HG03060 (cell line): ENCODE results near the gene ZBTB7A.
"Not testable (repeated sequence)": the region's sequence is repeated elsewhere in the genome, so short reads cannot be mapped to it uniquely, and the experiment has no call there.

Experiments used
- ATAC-seq: cut with Tn5 transposase; IDR thresholded peaks from one replicate; pipeline ENCODE4 v1.9.1; 2021; ENCODE audit warnings: low read depth, moderate number of reproducible peaks; ENCODE audit not compliant: unreplicated experiment

The ZBTB7A gene

DNA sequence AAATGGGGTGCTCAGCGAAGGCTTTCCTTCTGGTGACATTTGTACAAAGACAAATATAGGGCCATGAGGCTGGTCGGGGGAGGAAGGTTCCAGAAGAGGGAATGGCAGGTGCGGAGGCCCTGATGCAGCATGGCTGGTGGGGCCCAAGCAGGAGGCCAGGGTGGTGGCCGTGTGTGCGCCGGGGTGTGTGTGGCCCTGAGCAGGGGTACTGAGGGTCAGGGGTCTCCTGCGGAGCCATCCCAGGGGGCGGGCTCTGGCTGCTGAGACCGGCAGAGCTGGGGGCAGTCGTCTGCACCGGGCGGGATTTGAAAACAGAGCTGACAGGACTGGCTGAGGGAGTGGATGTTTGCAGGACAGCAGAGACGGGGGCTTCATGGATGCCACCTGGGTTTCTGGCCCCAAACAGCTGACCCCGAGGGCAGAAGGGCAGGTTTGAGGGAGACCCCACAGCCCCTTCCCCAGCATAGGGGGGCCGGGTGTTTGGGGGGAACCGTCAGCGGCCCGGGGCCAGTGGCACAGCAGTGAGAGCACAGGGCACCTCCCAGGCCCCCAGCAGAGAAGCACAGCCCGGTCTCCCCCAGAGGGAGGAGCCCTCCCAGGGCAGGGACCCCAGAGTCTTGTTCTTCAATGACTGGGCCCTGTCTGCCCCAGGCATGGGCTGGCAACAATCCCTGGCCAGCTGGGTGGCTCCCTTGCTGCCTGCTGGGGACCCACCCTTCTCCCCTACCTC lies 47.8 kb downstream of the ZBTB7A start:
- no peak for ATAC-seq

GRCh38 chr19:4018140-4018613 lies 48.5 kb downstream of the ZBTB7A start:
- no peak for ATAC-seq

DNA sequence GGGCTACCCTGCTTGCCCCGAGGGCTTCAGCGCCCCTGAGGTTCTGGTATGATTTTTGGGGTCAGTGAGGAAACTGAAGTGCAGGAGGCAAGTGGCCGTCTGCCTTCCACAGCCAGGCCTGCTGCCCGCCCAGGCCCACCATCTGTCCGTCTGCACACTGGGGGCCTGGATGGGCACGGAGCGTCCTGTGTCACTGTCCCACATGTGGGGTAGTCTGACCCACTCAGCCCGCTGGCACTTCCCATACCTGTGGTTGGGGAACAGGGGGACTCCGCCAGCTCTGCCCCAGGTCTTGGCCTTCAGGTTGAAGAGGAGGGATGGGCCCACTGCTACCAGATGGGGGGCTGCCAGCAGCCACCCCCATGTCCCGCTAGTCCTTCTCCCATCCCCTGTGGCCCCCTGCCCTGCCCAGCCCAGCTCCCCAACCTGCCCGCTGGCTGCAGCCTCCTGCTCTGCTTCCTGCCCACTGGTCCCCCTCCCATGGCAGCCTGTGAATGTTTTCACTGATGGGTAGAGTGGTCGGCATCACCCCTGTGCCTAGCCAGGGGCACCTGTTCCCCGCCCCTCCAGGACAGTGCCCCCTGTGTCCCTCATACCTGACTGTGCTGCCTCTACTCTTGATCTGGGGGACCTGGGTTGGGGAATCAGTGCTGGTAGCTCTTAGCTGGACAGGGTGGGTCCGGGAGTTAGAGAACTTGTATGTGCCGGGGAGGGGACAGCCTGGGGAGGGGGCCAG lies 49.6 kb downstream of the ZBTB7A start:
- ATAC-seq: no peak

GRCh38 chr19:4016486-4016885 lies 50.2 kb downstream of the ZBTB7A start:
- no peak for ATAC-seq

GRCh38 chr19:4015705-4016402 lies 50.8 kb downstream of the ZBTB7A start:
- ATAC-seq: no peak

DNA sequence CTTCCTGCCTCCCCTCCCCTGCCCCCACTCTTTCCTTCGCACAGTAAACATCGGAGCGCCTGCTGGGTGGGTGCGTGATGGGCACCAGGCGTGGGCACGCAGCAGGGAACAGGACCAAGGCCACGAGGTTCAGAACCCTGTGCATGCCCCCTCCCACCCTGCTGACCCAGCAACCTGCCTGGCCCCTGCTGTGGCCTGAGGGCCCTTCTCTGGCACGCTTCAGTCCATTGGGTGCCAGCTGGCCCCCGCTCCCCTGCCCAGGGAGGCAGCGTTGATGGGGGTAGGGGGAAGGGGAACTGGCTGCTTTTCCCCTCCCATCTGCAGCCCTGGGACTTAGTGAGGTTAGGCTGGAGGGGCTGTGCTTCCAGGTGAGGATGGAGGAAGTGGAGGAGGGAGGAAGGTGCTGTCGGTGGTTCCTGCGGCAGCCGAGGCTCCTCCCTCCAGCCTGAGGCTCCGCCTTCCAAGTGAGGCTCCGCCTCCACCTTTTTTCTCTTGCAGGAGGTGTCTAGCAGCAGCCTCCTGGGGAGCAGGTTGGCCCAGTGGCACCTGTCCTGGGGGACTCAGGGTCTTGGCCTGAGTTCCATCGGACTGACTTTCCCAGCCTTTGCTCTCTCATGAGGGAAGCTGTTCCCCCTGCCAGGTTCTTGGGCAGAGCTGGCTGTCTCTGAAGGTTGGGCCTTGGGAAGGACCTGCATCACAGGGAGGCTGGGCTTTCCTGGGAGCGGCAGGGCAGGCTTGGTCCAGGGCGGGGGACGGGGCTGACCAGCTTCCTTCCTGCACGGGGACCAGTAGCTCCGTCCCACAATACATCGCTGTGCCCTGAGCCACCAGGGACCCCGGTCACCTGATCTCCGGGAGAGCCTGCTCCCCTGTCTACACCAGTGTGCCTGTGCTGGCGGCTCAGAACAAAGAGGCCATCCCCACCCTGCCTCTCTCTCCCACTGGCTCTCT lies 51.9 kb downstream of the ZBTB7A start:
- no peak for ATAC-seq

GRCh38 chr19:4013886-4014540 lies 52.7 kb downstream of the ZBTB7A start:
- no peak for ATAC-seq

DNA sequence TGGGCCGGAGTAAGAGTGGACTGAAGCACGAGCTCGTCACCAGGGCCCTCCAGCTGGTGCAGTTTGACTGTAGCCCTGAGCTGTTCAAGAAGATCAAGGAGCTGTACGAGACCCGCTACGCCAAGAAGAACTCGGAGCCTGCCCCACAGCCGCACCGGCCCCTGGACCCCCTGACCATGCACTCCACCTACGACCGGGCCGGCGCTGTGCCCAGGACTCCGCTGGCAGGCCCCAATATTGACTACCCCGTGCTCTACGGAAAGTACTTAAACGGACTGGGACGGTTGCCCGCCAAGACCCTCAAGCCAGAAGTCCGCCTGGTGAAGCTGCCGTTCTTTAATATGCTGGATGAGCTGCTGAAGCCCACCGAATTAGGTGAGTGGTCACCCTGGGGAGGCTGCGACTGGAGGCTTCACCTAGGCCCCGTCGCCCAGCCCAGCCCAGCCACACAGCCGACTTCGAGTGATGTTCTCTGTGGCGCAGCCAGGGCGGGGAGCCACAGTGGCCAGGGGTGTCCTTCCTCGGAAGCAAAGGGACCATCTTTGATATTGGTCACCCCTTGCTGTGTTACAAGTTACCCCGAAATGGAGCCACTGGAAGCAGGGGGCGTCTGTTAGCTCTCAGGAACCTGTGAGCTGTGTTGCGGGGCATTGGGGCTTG lies 53.6 kb downstream of the ZBTB7A start:
- ATAC-seq: no peak

DNA sequence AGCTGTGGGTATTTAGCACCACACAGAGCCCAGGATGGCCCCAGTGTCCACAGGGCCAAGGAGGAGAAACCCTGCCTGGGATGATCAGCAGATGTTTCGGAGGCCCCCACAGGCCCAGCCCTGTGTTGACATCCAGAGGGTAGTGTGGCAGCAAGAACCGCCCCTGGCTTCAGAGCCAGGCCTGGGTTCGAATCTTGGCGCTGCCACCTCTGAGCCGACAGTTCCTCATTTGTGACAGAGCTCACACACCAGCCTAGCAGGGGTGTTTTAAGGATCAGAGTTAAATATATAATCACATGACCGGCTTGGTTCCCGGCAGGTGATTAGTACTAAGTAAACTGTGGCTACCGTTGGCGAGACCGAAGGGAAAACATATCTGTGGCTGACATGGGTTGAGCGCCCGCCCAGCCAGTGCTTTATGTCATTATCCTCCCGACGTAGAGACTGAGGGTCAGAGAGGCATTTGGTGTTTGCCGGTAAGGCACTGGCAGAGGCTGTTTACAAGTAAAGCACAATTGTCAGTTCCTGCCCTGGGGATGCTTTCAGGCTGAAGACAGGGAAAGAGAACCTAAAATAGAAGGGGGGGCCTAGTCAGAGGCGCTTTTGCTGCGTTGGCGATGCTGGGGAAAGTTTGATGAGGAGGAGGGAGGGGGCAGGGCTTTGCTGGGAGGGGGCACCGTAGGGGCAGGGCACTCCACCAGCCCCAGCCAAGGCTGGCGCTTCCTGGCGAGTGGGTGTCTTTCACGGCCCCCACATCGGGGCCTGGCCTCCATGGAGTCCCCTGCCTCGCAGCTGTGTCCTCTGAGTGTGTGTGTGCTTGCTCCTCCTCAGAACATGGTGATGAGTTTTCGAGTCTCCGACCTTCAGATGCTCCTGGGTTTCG lies 54.4 kb downstream of the ZBTB7A start:
- ATAC-seq: no peak

DNA sequence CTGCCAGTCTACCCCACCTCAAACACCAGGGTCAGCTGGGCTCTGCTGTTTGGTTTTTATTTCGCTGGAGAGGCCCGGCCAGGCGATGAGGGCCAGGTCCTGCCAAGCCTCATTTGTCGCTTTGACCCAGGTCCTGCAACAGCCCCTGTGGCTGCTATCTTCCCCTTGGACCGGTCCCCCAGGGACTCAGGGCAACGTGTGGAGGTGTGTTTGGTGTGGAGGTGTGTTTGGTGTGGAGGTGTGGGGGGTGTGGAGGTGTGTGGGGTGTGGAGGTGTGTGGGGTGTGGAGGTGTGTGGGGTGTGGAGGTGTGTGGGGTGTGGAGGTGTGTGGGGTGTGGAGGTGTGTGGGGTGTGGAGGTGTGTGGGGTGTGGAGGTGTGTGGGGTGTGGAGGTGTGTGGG lies 55.3 kb downstream of the ZBTB7A start:
- ATAC-seq: not testable (repeated sequence)

- no peak for ATAC-seq
Measured at GRCh38 chr19:4010808-4011110, 55.9 kb downstream of the ZBTB7A start.

GRCh38 chr19:4009990-4010807 lies 56.5 kb downstream of the ZBTB7A start:
- ATAC-seq: no peak

GRCh38 chr19:4007836-4008539 lies 58.7 kb downstream of the ZBTB7A start:
- ATAC-seq: no peak

- peak; percentile 52 for ATAC-seq
Measured at GRCh38 chr19:4007021-4007835, 59.5 kb downstream of the ZBTB7A start, which contains the start of gene PIAS4. PIAS4 (plus strand) TSS chr19:4007736; CDS start chr19:4007761, 25 bp downstream.

- not testable (repeated sequence) for ATAC-seq
Measured at GRCh38 chr19:4005436-4005835, 61.3 kb downstream of the ZBTB7A start.

- ATAC-seq: not testable (repeated sequence)
Measured at GRCh38 chr19:4000798-4001197, 65.9 kb downstream of the ZBTB7A start.
